Calu3 (cell line): Measurements from ENCODE around the gene DMD. TPM values are rescaled to one million over a fixed set of nuclear protein-coding genes. Genes with fewer than 3 reads are reported as not detected.

ENCODE experiments used
- BruUV-seq: library from RNA; stranded (reverse); fragments of 400-500 nt; replicated peaks from 2 replicates; lab custom pipeline; 2021; lab: Mats Ljungman, UMichigan
- CTCF ChIA-PET: fragments of 300-600 bp; sonication (Branson Sonifier 250); formaldehyde crosslinking; loops from one replicate; lab custom pipeline; 2022; ENCODE audit warnings: antibody characterized with exemption; lab: Charles Lee
- DNase-seq: peaks from one replicate; pipeline ENCODE4 v3.0.0; 2022
- H3K27ac Mint-ChIP-seq: one replicate; pipeline ENCODE4 v1.8.0; 2022; ENCODE audit warnings: mixed read lengths; ENCODE audit not compliant: unreplicated experiment
- H3K27me3 Mint-ChIP-seq: one replicate; pipeline ENCODE4 v1.8.0; 2022; ENCODE audit warnings: mixed read lengths; ENCODE audit not compliant: unreplicated experiment
- H3K36me3 Mint-ChIP-seq: one replicate; pipeline ENCODE4 v1.8.0; 2022; ENCODE audit warnings: mild to moderate bottlenecking, moderate library complexity, mixed read lengths; ENCODE audit not compliant: insufficient read depth, unreplicated experiment
- H3K4me1 Mint-ChIP-seq: one replicate; pipeline ENCODE4 v1.8.0; 2022; ENCODE audit warnings: mild to moderate bottlenecking, low read depth, mixed read lengths; ENCODE audit not compliant: unreplicated experiment
- H3K4me3 Mint-ChIP-seq: one replicate; pipeline ENCODE4 v1.8.0; 2022; ENCODE audit warnings: mild to moderate bottlenecking, low read depth, moderate library complexity, mixed read lengths; ENCODE audit not compliant: unreplicated experiment
- H3K9me3 Mint-ChIP-seq: one replicate; pipeline ENCODE4 v1.8.0; 2022; ENCODE audit warnings: low read depth, mixed read lengths; ENCODE audit not compliant: unreplicated experiment
- intact Hi-C: fragments of 100-400 bp; cut with micrococcal nuclease; formaldehyde crosslinking; loops from one replicate; pipeline ENCODE4 v1.10.0; 2022; ENCODE audit not compliant: unreplicated experiment
- total RNA-seq: library from RNA; stranded (reverse); gene quantifications from 2 replicates; pipeline ENCODE4 v1.2.3, GENCODE V29; 2022
- TF ChIP-seq, protein P1 (sequence below): fragments of 200-600 bp; IDR thresholded peaks from one replicate; pipeline ENCODE4 v1.8.0; 2022; ENCODE audit warnings: antibody characterized with exemption; ENCODE audit not compliant: unreplicated experiment

The DMD gene
- total RNA-seq, 1 experiment from 2014 or later = 11.6 TPM

DNA sequence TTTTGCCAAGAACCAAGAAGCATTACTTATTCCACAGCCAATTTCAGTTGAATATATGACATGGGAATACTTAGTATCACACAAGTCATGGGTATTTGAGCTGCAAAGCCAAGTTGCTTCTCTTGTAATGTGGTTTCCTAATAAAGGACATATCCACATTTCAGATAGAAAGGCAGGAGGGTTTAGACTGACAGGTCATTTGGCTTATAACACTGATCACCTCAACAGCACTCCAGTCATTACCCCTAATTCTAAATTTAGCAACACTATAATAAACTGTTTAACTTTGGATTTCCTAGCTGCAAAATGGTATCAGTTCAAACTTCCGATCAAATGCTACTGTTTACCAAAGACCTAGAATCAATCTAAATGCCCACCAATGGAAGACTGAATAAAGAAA is 2025.5 kb downstream of the DMD start:
- no peak overlapping the region for H3K27ac Mint-ChIP-seq
- H3K36me3 Mint-ChIP-seq = no peaks in the 10 kb centered on the region
- TF ChIP-seq, protein P1, sequence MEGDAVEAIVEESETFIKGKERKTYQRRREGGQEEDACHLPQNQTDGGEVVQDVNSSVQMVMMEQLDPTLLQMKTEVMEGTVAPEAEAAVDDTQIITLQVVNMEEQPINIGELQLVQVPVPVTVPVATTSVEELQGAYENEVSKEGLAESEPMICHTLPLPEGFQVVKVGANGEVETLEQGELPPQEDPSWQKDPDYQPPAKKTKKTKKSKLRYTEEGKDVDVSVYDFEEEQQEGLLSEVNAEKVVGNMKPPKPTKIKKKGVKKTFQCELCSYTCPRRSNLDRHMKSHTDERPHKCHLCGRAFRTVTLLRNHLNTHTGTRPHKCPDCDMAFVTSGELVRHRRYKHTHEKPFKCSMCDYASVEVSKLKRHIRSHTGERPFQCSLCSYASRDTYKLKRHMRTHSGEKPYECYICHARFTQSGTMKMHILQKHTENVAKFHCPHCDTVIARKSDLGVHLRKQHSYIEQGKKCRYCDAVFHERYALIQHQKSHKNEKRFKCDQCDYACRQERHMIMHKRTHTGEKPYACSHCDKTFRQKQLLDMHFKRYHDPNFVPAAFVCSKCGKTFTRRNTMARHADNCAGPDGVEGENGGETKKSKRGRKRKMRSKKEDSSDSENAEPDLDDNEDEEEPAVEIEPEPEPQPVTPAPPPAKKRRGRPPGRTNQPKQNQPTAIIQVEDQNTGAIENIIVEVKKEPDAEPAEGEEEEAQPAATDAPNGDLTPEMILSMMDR = no peak
- CTCF ChIA-PET = no interaction called here
- DNase-seq = no peak
- no peak overlapping the region for H3K4me3 Mint-ChIP-seq
- intact Hi-C loops = no loop called here
- no peaks in the 10 kb centered on the region for H3K27me3 Mint-ChIP-seq
- H3K4me1 Mint-ChIP-seq = no peaks in the 10 kb centered on the region
- no TSS peak for BruUV-seq
- no peaks in the 10 kb centered on the region for H3K9me3 Mint-ChIP-seq

DNA sequence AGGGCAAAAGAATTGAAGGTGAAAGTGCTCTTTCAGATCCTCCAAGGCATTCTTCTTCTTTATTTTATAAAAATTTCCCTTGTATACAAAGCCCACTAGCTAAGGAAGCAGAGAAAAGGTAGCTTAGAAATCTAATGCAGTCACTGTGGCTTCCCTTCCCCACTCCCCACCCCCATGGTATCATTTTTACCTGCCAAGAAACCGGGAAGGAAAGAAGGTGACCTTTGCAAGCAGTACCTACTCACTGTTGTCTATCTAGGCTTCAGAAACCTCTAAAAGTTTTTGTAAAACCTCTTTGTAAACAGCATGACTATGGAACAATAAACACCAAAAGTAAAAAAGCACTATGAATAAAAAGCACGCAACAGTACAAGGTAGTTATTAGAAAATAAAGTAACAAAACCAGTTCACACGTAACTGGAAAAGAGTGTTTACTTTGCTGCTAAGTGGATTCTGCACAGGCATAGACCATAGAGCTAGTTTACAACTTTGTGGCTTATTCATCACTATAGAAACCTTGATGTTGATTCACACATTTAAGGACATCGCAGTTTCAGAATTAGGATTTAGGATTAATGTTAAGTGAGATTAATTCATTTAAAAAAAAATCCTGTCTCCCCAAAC is 2029.9 kb downstream of the DMD start:
- CTCF ChIA-PET = no interaction called here
- Mint-ChIP-seq H3K4me3 (no peak overlapping the region), H3K9me3 (no peaks in the 10 kb centered on the region)

DNA sequence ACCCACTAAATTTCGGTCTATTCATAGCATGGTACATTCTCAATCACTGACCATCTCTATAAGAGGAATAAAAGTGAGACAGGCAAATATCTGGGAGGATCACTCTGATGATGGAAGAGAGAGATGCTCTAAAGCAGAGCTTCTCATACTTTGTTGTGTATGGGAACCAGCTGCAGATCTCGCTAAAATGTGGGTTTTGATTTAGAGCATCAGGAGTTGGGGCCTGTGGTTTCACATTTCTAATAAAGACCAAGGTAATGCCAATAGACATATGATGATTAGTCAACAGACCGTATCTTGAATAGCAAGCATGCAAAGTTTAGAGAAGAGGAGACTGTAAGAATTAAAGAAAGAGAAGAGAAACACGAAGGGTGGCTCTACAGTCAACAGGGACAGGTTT is 2032.1 kb downstream of the DMD start:
- H3K4me1 Mint-ChIP-seq = no peaks in the 10 kb centered on the region
- H3K9me3 Mint-ChIP-seq = no peaks in the 10 kb centered on the region
- no peak overlapping the region for H3K4me3 Mint-ChIP-seq
- H3K36me3 Mint-ChIP-seq = no peaks in the 10 kb centered on the region
- CTCF ChIA-PET = no interaction called here
- BruUV-seq = no TSS peak
- intact Hi-C loops = no loop called here
- TF ChIP-seq, protein P1 = no peak
- DNase-seq = no peak
- H3K27me3 Mint-ChIP-seq = no peaks in the 10 kb centered on the region
- H3K27ac Mint-ChIP-seq = no peak overlapping the region

More for the DNA sequence above, 2029.9 kb downstream of the DMD start:
- DNase-seq = no peak
- H3K27me3 Mint-ChIP-seq = no peaks in the 10 kb centered on the region
- no peak overlapping the region for H3K27ac Mint-ChIP-seq
- no peaks in the 10 kb centered on the region for H3K36me3 Mint-ChIP-seq
- no peaks in the 10 kb centered on the region for H3K4me1 Mint-ChIP-seq
- intact Hi-C loops = no loop called here
- TF ChIP-seq, protein P1 = no peak
- no TSS peak for BruUV-seq

DNA sequence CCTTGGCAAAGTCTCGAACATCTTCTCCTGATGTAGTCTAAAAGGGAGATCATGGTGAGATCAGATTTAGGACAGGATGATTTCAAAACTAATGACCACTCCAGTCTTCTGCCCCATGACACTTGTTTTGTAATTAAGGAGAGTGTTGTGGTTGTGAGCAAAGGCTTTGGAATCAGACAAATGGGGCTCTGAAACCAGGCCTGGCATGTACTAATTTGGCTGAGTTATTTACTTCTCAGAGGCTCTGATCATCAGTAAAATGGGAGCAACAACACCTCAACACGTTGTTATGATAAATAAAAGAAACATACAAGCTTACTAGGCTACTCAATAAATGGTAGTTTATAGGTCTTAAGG is 2032.6 kb downstream of the DMD start:
- Mint-ChIP-seq H3K36me3 (no peaks in the 10 kb centered on the region), H3K9me3 (no peaks in the 10 kb centered on the region), H3K27ac (no peak overlapping the region), H3K4me3 (no peak overlapping the region), H3K4me1 (no peaks in the 10 kb centered on the region), H3K27me3 (no peaks in the 10 kb centered on the region)
- no peak for DNase-seq
- intact Hi-C loops = no loop called here
- CTCF ChIA-PET = interaction anchor here (0.7 kb wide), 1 partner anchor 131 kb away, joined by 4 read pairs; no protein-coding TSS in a partner anchor
- TF ChIP-seq, protein P1 = no peak
- no TSS peak for BruUV-seq
